ENCODE measurements around the gene SERPINC1. TPM values are rescaled to one million over a fixed set of nuclear protein-coding genes. Genes with fewer than 3 reads are reported as not detected.

SERPINC1 gene
- total RNA-seq, 1 donor, result under 0.01 TPM

DNA sequence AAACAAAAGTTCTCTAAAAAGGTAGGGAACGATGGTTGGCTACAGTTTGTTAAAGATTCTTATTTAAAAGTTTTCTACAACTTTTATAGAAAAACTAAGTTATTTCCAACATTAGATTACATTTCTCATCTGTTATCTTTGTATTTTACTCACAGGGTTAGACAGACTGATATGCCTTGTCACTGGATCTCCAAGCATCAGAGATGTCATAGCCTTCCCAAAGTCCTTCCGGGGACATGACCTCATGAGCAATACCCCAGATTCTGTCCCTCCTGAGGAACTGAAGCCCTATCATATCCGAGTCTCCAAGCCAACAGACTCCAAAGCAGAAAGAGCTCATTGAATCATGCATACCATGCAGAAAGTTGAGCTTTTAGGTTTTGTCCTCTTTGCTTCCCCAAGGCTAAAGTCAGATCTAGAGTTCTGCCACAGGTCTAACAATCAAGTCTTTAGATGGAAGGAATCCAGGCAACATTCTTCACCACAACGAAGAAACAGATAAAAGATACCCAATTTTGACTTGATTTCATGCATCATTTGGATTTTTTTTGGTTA, 59.7 kb downstream of the SERPINC1 start:
- TF ChIP-seq, protein P1, sequence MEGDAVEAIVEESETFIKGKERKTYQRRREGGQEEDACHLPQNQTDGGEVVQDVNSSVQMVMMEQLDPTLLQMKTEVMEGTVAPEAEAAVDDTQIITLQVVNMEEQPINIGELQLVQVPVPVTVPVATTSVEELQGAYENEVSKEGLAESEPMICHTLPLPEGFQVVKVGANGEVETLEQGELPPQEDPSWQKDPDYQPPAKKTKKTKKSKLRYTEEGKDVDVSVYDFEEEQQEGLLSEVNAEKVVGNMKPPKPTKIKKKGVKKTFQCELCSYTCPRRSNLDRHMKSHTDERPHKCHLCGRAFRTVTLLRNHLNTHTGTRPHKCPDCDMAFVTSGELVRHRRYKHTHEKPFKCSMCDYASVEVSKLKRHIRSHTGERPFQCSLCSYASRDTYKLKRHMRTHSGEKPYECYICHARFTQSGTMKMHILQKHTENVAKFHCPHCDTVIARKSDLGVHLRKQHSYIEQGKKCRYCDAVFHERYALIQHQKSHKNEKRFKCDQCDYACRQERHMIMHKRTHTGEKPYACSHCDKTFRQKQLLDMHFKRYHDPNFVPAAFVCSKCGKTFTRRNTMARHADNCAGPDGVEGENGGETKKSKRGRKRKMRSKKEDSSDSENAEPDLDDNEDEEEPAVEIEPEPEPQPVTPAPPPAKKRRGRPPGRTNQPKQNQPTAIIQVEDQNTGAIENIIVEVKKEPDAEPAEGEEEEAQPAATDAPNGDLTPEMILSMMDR (IDR thresholded peaks at IDR 0.05; ENCODE audit: extremely low read depth, low read depth, low read length), result no peak
- Histone ChIP-seq H3K4me1 (ENCODE audit: insufficient read depth, low read length) (peaks cover 8% of the 10 kb centered on the region), H2AFZ (ENCODE audit: low read length) (no peak overlapping the region), H3K4me2 (ENCODE audit: insufficient read depth, low read length) (no peak overlapping the region), H3K36me3 (ENCODE audit: insufficient read depth, low read length) (peaks cover 35% of the 10 kb centered on the region), H3K79me2 (ENCODE audit: insufficient read depth, low read length) (no peaks in the 10 kb centered on the region), H3K4me3 (ENCODE audit: insufficient read depth, low read length) (no peak overlapping the region), H4K20me1 (ENCODE audit: insufficient read depth, low read length) (no peaks in the 10 kb centered on the region), H3K27me3 (ENCODE audit: insufficient read depth, low read length) (no peaks in the 10 kb centered on the region), H3K27ac (ENCODE audit: low read depth, low read length) (peak overlapping the region; percentile 27), H3K9me3 (ENCODE audit: low read depth, low read length) (no peaks in the 10 kb centered on the region)
- no peak for DNase-seq (ENCODE audit: insufficient read length, low spot score, missing footprints)

DNA sequence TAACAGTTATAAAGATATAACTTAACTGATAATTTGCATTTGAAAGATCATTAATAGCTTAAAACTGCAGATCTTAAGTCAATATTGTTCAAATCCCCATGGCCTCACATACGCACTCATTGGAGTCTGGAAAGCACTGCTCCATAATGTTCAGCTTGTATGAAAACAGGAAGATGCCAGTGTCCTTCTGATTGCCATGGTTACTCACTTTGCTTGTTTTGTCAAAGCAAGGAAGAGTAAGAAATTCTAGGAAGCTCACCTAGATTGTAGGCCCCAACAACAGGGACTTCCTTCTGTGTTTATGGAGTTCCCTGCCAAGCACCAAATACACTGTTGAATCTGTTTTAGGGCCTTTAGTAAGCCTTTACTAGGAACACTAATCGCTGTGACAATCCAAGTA, 60.2 kb downstream of the SERPINC1 start:
- peaks cover 37% of the 10 kb centered on the region for H3K36me3 ChIP-seq (ENCODE audit: insufficient read depth, low read length)

GRCh38 chr1:173856014-173856413, 61.1 kb downstream of the SERPINC1 start:
- TF ChIP-seq, protein P1 (IDR thresholded peaks at IDR 0.05; ENCODE audit: extremely low read depth, low read depth, low read length), result no peak
- Histone ChIP-seq H4K20me1 (ENCODE audit: insufficient read depth, low read length) (no peaks in the 10 kb centered on the region), H3K4me3 (ENCODE audit: insufficient read depth, low read length) (no peak overlapping the region), H2AFZ (ENCODE audit: low read length) (no peak overlapping the region), H3K9me3 (ENCODE audit: low read depth, low read length) (no peaks in the 10 kb centered on the region), H3K79me2 (ENCODE audit: insufficient read depth, low read length) (no peaks in the 10 kb centered on the region), H3K27me3 (ENCODE audit: insufficient read depth, low read length) (no peaks in the 10 kb centered on the region), H3K27ac (ENCODE audit: low read depth, low read length) (peak overlapping the region; percentile 14), H3K36me3 (ENCODE audit: insufficient read depth, low read length) (peaks cover 40% of the 10 kb centered on the region), H3K4me1 (ENCODE audit: insufficient read depth, low read length) (peaks cover 11% of the 10 kb centered on the region), H3K4me2 (ENCODE audit: insufficient read depth, low read length) (no peak overlapping the region)
- DNase-seq (ENCODE audit: insufficient read length, low spot score, missing footprints), result no peak

More for the DNA sequence above, 60.2 kb downstream of the SERPINC1 start:
- Histone ChIP-seq H3K4me1 (ENCODE audit: insufficient read depth, low read length) (peaks cover 11% of the 10 kb centered on the region), H3K9me3 (ENCODE audit: low read depth, low read length) (no peaks in the 10 kb centered on the region), H3K79me2 (ENCODE audit: insufficient read depth, low read length) (no peaks in the 10 kb centered on the region), H2AFZ (ENCODE audit: low read length) (no peak overlapping the region), H3K4me3 (ENCODE audit: insufficient read depth, low read length) (no peak overlapping the region), H3K27me3 (ENCODE audit: insufficient read depth, low read length) (no peaks in the 10 kb centered on the region), H3K27ac (ENCODE audit: low read depth, low read length) (peak overlapping the region; percentile 27), H4K20me1 (ENCODE audit: insufficient read depth, low read length) (no peaks in the 10 kb centered on the region), H3K4me2 (ENCODE audit: insufficient read depth, low read length) (no peak overlapping the region)
- DNase-seq (ENCODE audit: insufficient read length, low spot score, missing footprints), result no peak
- TF ChIP-seq, protein P1 (IDR thresholded peaks at IDR 0.05; ENCODE audit: extremely low read depth, low read depth, low read length), result no peak

Small RNAs within 50 kb of the gene (small RNA-seq; reads per million reads assigned to genes)
- gene RNA5SP67, result not detected

Other genes starting within 250 kb of the SERPINC1 start
- 0.72 TPM in 1 of 2 replicates, not detected in the other for gene ANKRD45, start 247.5 kb downstream of the SERPINC1 start, total RNA-seq
- gene KLHL20, start 202.3 kb downstream of the SERPINC1 start, total RNA-seq, result 26.4 and 29.8 TPM in 2 replicates
- 15.6 and 17.4 TPM in 2 replicates for gene DARS2, start 92.7 kb downstream of the SERPINC1 start, total RNA-seq
- 8.0 and 12.1 TPM in 2 replicates for gene CENPL, start 92.4 kb downstream of the SERPINC1 start, total RNA-seq
- 177 and 220 TPM in 2 replicates for gene GAS5, start 49.3 kb downstream of the SERPINC1 start, total RNA-seq
- gene ZBTB37, start 48.9 kb downstream of the SERPINC1 start, total RNA-seq, result 10.3 and 10.5 TPM in 2 replicates
- 29.8 and 31.8 TPM in 2 replicates for gene RC3H1, start 105.0 kb upstream of the SERPINC1 start, total RNA-seq
- gene RABGAP1L, start 242.2 kb upstream of the SERPINC1 start, total RNA-seq, result 30.0 and 34.5 TPM in 2 replicates